Panc1 (cell line): Measurements from ENCODE around the gene VPS41.

Experiments used
- CTCF ChIP-seq: fragments of 450-650 bp; IDR thresholded peaks from 2 replicates; pipeline ENCODE4 v1.5.1; 2017; ENCODE audit warnings: mild to moderate bottlenecking
- POLR2AphosphoS5 ChIP-seq: IDR thresholded peaks from 2 replicates; pipeline ENCODE4 v1.6.1; 2012; ENCODE audit warnings: mild to moderate bottlenecking, low read depth, low read length, moderate library complexity
- SIN3A ChIP-seq: IDR thresholded peaks from 2 replicates; pipeline ENCODE4 v1.6.1; 2012; ENCODE audit warnings: low read depth, mild to moderate bottlenecking, low read length, moderate library complexity, borderline replicate concordance; ENCODE audit not compliant: insufficient read depth

- TF ChIP-seq CTCF (no peak), SIN3A (no peak), POLR2AphosphoS5 (no peak)
Observed at GRCh38 chr7:38878694-38879457, 30.1 kb downstream of the VPS41 start.
